ENCODE measurements around the gene NFRKB. TPM values are rescaled to one million over a fixed set of nuclear protein-coding genes. Genes with fewer than 3 reads are reported as not detected.

The NFRKB gene
- total and polyA plus RNA-seq, 2 donors (not counting 3 experiments of a cell fraction or from before 2014, with no cell fraction given): 21.7 to 30.6 TPM

GRCh38 chr11:129853518-129854231 lies 41.7 kb downstream of the NFRKB start:
- dilution Hi-C loops (cut with MboI; ENCODE audit: extremely low pct_ligation_motif_present, low sequenced_read_pairs): no loop called here

More at GRCh38 chr11:129853518-129854231, 41.7 kb downstream of the NFRKB start:
- no TSS peak for BruUV-seq (replicated peaks)
- DNase-seq (ENCODE audit: low read depth, low spot score): no peak
- FAIRE-seq: no peak
- no peaks in the 10 kb centered on the region for H4K20me1 ChIP-seq (replicated peaks; ENCODE audit: control insufficient read depth, extremely low read depth, insufficient read depth, low read length)
- ChIA-PET CTCF (no interaction called here), POLR2A (no interaction called here)
- no peak overlapping the region for H2AFZ ChIP-seq (ENCODE audit: low read depth, low read length)
- no peaks in the 10 kb centered on the region for H3K27me3 ChIP-seq (ENCODE audit: control insufficient read depth in 2 of 2, insufficient read depth in 2 of 2, low read length in 2 of 2)
- no peak overlapping the region for H3K9ac ChIP-seq (replicated peaks; ENCODE audit: extremely low read depth, insufficient read depth, low read length)
- H3K4me1 ChIP-seq (ENCODE audit: control insufficient read depth, extremely low read depth, insufficient read depth, low read length): no peaks in the 10 kb centered on the region
- no peaks in the 10 kb centered on the region for H3K9me1 ChIP-seq (replicated peaks; ENCODE audit: control insufficient read depth, extremely low read depth, insufficient read depth, low read length)
- no peak overlapping the region for H3K27ac ChIP-seq (ENCODE audit: insufficient read depth, low read depth, low read length)
- H3K79me2 ChIP-seq (ENCODE audit: control insufficient read depth, insufficient read depth, low read length): no peaks in the 10 kb centered on the region
- H3K36me3 ChIP-seq (ENCODE audit: control insufficient read depth in 2 of 2, extremely low read depth in 1 of 2, insufficient read depth in 2 of 2, low read length in 2 of 2): no peaks in the 10 kb centered on the region
- no peak for TF ChIP-seq CTCF (IDR thresholded peaks at IDR 0.05; ENCODE audit: extremely low read depth in 1 of 2, insufficient read depth in 1 of 2, low read depth in 1 of 2, low read length in 2 of 2)
- no peak for TF ChIP-seq POLR2A (IDR thresholded peaks at IDR 0.05; ENCODE audit: low read depth, low read length)
- no peak for TF ChIP-seq MYC (IDR thresholded peaks at IDR 0.05; ENCODE audit: low read depth, low read length)
- TF ChIP-seq JUN (IDR thresholded peaks at IDR 0.05; ENCODE audit: borderline replicate concordance, insufficient read depth, insufficient read length, low read depth): no peak
- TF ChIP-seq POLR2AphosphoS5 (IDR thresholded peaks at IDR 0.05; ENCODE audit: insufficient read depth, low read depth, low read length): no peak
- TF ChIP-seq MAX (IDR thresholded peaks at IDR 0.05; ENCODE audit: insufficient read depth, insufficient read length): no peak
- no peak for TF ChIP-seq FOS (IDR thresholded peaks at IDR 0.05; ENCODE audit: borderline replicate concordance, insufficient read depth, low read length)
- TF ChIP-seq GATA2 (IDR thresholded peaks at IDR 0.05; ENCODE audit: insufficient read depth, insufficient read length, low read depth, low read length): no peak
- TF ChIP-seq EZH2 (IDR thresholded peaks at IDR 0.05; ENCODE audit: borderline replicate concordance, low read depth, low read length, severe bottlenecking): no peak
- no peaks in the 10 kb centered on the region for H3K9me3 ChIP-seq (replicated peaks; ENCODE audit: control insufficient read depth, insufficient read depth, low read length)
- no peak overlapping the region for H3K4me3 ChIP-seq (replicated peaks in 1 of 3; ENCODE audit: insufficient read depth in 1 of 3, low read depth in 1 of 3, low read length in 3 of 3)
- no peak overlapping the region for H3K4me2 ChIP-seq (ENCODE audit: insufficient read depth, low read length)
- intact Hi-C loops (cut with micrococcal nuclease): no loop called here
